K562 (cell line): ENCODE measurements around the gene GGCT.

ENCODE experiments used
- CEBPB ChIP-seq: fragments of 450-650 bp; IDR thresholded peaks from 2 replicates; pipeline ENCODE4 v1.6.1; 2016; ENCODE audit warnings: missing genetic modification characterization, missing compliant biosample characterization
- CHD1 ChIP-seq: fragments of 200-600 bp; sonication (generic); IDR thresholded peaks from one replicate; pipeline ENCODE4 v1.6.1; 2012; ENCODE audit warnings: mild to moderate bottlenecking, moderate library complexity, low read length, inconsistent platforms
- CTCF ChIP-seq, 3 experiments: IDR thresholded peaks in 2 of 3; conservative IDR thresholded peaks in 1 of 3; 2 replicates each; pipeline ENCODE4 v1.5.1; 2011 to 2012; ENCODE audit warnings: low read length in 3 of 3, mild to moderate bottlenecking in 3 of 3, control low read depth in 2 of 3, improper control_type of control experiment in 1 of 3, inconsistent platforms in 1 of 3, low read depth in 1 of 3, mixed read lengths in 1 of 3, moderate library complexity in 1 of 3; ENCODE audit not compliant: insufficient read depth in 2 of 3
- IRF2 ChIP-seq: sonication (generic); formaldehyde crosslinking; IDR thresholded peaks from 2 replicates; pipeline ENCODE4 v1.8.1; 2022; ENCODE audit warnings: mild to moderate bottlenecking, missing genetic modification reagents
- MED1 ChIP-seq: sonication (generic); formaldehyde crosslinking; IDR thresholded peaks from 2 replicates; pipeline ENCODE4 v1.8.1; 2023; ENCODE audit warnings: missing genetic modification reagents, borderline replicate concordance
- POLR2AphosphoS5 ChIP-seq: IDR thresholded peaks from 2 replicates; pipeline ENCODE4 v1.6.1; 2011; ENCODE audit warnings: mild to moderate bottlenecking, low read depth, low read length, moderate library complexity; ENCODE audit not compliant: control insufficient read depth, insufficient read depth
- SIN3A ChIP-seq, 2 experiments: fragments of 150-350 bp in 1 of 2; IDR thresholded peaks; 2 replicates each; pipeline ENCODE4 v1.6.1; 2011 to 2016; ENCODE audit warnings: borderline replicate concordance in 2 of 2, low read depth in 2 of 2, low read length in 2 of 2, mild to moderate bottlenecking in 2 of 2, moderate library complexity in 2 of 2; ENCODE audit not compliant: control insufficient read depth in 1 of 2
- SNRNP70 ChIP-seq: fragments of 200-400 bp; formaldehyde crosslinking; optimal IDR thresholded peaks from 2 replicates; pipeline ENCODE3; 2017; ENCODE audit warnings: low read depth, low read length
- ZBTB40 ChIP-seq, 2 experiments: fragments of 450-650 bp in 1 of 2; sonication (generic) in 1 of 2; formaldehyde crosslinking in 1 of 2; IDR thresholded peaks; 2 replicates each; pipeline versions ENCODE4 v1.7.1 to v1.9.0; 2016 to 2022; ENCODE audit warnings: inconsistent platforms in 1 of 2, mild to moderate bottlenecking in 1 of 2, missing genetic modification reagents in 1 of 2

- TF ChIP-seq CTCF (IDR thresholded peaks at IDR 0.05 in 2 of 3, conservative IDR thresholded peaks at IDR 0.05 in 1 of 3; ENCODE audit: insufficient read depth in 2 of 3, low read depth in 1 of 3, low read length in 3 of 3) (no peak), SNRNP70 (no peak), MED1 (no peak), IRF2 (CRISPR knock-in tag) (no peak), ZBTB40 (IDR thresholded peaks at IDR 0.05) (no peak), ZBTB40 (CRISPR knock-in tag; IDR thresholded peaks at IDR 0.05) (no peak), POLR2AphosphoS5 (no peak), SIN3A (IDR thresholded peaks at IDR 0.05; ENCODE audit: borderline replicate concordance in 2 of 2, control insufficient read depth in 1 of 2, low read depth in 2 of 2, low read length in 2 of 2) (no peak), CEBPB (no peak), CHD1 (no peak)
Observed at GRCh38 chr7:30531286-30531685, 26.7 kb upstream of the GGCT start.
